ENCODE data around the gene LDHB.

GRCh38 chr12:21677204-21677603 is 19.6 kb upstream of the LDHB start:
- TF ChIP-seq, protein P1, sequence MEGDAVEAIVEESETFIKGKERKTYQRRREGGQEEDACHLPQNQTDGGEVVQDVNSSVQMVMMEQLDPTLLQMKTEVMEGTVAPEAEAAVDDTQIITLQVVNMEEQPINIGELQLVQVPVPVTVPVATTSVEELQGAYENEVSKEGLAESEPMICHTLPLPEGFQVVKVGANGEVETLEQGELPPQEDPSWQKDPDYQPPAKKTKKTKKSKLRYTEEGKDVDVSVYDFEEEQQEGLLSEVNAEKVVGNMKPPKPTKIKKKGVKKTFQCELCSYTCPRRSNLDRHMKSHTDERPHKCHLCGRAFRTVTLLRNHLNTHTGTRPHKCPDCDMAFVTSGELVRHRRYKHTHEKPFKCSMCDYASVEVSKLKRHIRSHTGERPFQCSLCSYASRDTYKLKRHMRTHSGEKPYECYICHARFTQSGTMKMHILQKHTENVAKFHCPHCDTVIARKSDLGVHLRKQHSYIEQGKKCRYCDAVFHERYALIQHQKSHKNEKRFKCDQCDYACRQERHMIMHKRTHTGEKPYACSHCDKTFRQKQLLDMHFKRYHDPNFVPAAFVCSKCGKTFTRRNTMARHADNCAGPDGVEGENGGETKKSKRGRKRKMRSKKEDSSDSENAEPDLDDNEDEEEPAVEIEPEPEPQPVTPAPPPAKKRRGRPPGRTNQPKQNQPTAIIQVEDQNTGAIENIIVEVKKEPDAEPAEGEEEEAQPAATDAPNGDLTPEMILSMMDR (IDR thresholded peaks at IDR 0.05; ENCODE audit: insufficient read depth, low read depth, low read length), result no peak
- TF ChIP-seq EZH2 (IDR thresholded peaks at IDR 0.05; ENCODE audit: insufficient read depth, low read length), result no peak

All from astrocyte (in vitro differentiated cells and primary cell).